OCI-LY1 (cell line): ENCODE data around the gene FHIT.

Source experiments
- CTCF ChIP-seq: fragments of 200-600 bp; sonication (generic), shearing (Covaris generic); IDR thresholded peaks from 2 replicates; pipeline ENCODE4 v1.5.1; 2017; ENCODE audit warnings: mild to moderate bottlenecking, antibody characterized with exemption, low read length, moderate library complexity, mixed read lengths
- EZH2 ChIP-seq: fragments of 200-600 bp; sonication (generic), shearing (Covaris generic); IDR thresholded peaks from 2 replicates; pipeline ENCODE4 v1.8.0; 2017; ENCODE audit warnings: borderline replicate concordance, mixed run types, mild to moderate bottlenecking, antibody characterized with exemption, low read length, moderate library complexity, mixed read lengths

GRCh38 chr3:60651799-60652198, 599.5 kb downstream of the FHIT start:
- no peak for TF ChIP-seq CTCF
- no peak for TF ChIP-seq EZH2
